ENCODE data around the gene MTUS2.

- TF ChIP-seq POLR2AphosphoS5 (IDR thresholded peaks at IDR 0.05; ENCODE audit: low read depth, low read length) = no peak
- TF ChIP-seq TAF1 (IDR thresholded peaks at IDR 0.05; ENCODE audit: low read depth, low read length) = no peak
- TF ChIP-seq POLR2A (IDR thresholded peaks at IDR 0.05; ENCODE audit: low read depth, low read length) = no peak
- no peak for TF ChIP-seq SPI1 (IDR thresholded peaks at IDR 0.05; ENCODE audit: low read depth, low read length)
- TF ChIP-seq POU2F2 (IDR thresholded peaks at IDR 0.05; ENCODE audit: low read depth, low read length) = no peak
- no peak for TF ChIP-seq PAX5 (IDR thresholded peaks at IDR 0.05; ENCODE audit: insufficient read depth, low read length, severe bottlenecking)
Measured at GRCh38 chr13:28792992-28793391, 27.1 kb upstream of the MTUS2 start.
